AG09319 (cell line): ENCODE results near the gene GNG14.

Source experiments
- DNase-seq: peaks from one replicate; pipeline ENCODE4 v3.0.0-alpha.2; 2010; ENCODE audit warnings: low read depth; ENCODE audit errors: extremely low read depth
- CTCF ChIP-seq: IDR thresholded peaks from 2 replicates; pipeline ENCODE4 v1.5.1; 2011; ENCODE audit warnings: low read depth, mild to moderate bottlenecking, inconsistent platforms, low read length, moderate library complexity

GNG14 gene

DNA sequence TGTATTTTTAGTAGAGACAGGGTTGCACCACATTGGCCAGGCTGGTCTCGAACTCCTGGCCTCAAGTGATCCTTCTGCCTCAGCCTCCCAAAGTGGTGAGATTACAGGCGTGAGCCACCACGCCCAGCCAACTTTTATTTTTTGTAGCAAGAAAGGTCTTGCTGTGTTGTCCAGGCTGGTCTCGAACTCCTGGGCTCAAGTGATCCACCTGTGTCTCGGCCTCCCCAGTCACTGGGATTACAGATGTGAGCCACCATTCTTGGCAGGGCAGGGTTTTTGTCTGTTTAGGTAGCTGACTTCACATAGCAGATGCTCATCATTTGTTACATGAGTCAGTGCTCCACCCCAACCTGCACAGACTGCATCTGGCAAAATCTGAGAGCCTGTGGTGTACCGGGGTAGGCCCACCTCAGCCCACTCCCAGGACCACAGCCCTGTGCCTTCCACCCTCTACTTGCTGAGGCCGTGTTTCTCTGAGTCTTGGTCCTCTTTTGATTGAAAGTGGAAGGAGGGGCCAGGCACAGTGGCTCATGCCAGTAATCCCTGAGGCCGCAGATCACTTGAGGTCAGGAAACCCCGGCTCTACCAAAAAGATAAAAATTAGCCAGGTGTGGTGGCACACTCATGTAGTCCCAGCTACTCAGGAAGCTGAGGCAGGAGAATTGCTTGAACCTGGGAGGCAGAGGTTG lies 40.1 kb downstream of the GNG14 start:
- no peak for DNase-seq
- no peak for TF ChIP-seq CTCF

DNA sequence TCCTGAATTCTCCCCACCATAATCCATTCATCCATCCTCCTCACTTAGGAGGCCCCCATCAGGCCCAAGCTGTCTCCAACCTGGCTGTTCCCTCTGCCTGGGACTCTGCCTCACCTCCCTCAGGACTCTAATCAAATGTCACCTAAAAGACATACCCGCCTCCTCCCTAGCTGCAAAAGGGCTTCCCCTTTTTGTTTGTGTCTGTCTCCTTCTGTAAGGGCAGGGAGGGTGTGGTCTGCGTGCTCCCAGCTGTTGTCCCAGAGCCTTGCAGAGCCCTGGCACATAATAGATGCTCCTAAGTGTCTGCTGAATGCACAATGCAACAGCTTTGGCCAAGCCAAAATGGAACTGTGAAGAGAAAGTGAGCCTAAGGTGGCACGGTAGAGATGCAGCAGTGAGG lies 42.3 kb downstream of the GNG14 start:
- TF ChIP-seq CTCF, result no peak
- DNase-seq, result no peak

- no peak for TF ChIP-seq CTCF
- DNase-seq, result no peak
Observed at GRCh38 chr19:12731337-12731736, 43.5 kb downstream of the GNG14 start.

GRCh38 chr19:12733369-12734214 lies 45.8 kb downstream of the GNG14 start:
- DNase-seq, result no peak
- peak; percentile 35 for TF ChIP-seq CTCF

- TF ChIP-seq CTCF, result no peak
- peak; percentile 100 for DNase-seq
Observed at GRCh38 chr19:12736995-12737834, 49.4 kb downstream of the GNG14 start, which contains the start of gene GET3. GET3 (plus strand) TSS chr19:12737497; CDS start chr19:12737506, 9 bp downstream.

DNA sequence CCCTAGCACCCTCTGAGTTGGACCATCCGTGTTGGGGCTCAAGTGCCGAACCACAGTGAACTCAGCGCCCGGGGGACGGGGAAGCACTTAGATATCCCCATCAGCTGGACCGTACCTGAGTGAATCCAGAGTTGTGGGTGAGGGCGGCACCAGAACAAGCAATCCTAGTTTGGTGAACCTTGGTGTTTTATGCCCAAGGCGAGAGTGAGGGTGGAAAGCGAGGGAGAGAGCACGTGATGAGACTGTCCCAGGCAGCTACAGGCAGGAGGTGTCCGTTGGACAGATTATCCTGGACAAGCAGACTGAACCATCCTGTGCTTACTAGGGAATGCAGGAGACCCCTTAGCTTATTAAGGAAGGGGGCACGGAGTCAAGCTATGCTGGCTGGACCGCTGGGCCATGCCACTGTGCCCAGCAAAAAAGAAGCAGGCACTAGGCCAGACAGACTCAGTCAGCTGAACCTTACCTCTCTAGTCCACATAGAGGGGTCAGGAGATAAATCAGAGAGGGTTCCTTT lies 50.1 kb downstream of the GNG14 start:
- TF ChIP-seq CTCF, result no peak
- DNase-seq, result no peak
